HG03175 (cell line): ENCODE results near the gene KHK.

Experiments used
- ATAC-seq: cut with Tn5 transposase; IDR thresholded peaks from one replicate; pipeline ENCODE4 v1.9.1; 2021; ENCODE audit warnings: mild to moderate bottlenecking, moderate library complexity; ENCODE audit not compliant: unreplicated experiment

The KHK gene

DNA sequence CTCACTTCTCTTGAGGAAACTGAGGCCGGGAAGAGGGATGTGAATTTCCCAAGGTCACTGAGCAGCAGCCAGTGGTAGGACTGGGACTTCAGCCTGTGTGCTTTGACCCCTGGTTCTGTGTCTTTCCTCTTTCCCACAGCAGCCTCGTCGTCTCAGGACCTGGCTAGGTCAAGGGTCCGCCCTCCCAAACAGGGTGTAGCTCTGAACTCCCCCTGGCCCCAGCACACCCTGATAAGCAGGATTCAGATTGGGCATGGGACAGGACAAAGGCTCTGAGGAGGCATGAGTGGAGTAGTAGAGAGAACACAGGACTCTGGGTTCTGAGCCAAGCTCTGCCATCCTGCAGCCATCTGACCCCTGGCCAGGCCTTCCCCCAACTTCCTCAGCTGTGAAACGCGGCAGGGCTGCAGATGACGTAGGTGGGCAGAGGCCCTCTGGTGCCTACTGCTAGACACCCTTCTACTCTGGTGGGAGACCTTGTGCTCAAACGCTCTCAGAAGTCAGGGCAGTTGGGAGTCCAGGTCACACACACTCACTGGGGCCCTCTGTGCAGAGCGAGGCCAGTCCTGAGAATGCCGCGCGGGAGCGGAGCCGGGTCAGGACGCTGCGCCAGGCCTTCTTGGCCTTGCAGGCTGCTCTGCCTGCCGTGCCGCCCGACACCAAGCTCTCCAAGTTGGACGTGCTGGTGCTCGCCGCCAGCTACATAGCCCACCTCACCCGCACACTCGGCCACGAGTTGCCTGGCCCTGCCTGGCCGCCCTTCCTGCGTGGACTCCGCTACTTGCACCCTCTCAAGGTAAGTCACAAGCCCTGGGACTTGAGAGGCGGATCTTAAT, 63.2 kb downstream of the KHK start:
- ATAC-seq, result no peak
